Measurements from ENCODE around the gene B4GALT5. TPM values are rescaled to one million over a fixed set of nuclear protein-coding genes. Genes with fewer than 3 reads are reported as not detected.

Gene B4GALT5
- total RNA-seq, 1 experiment from 2014 or later = 92.5 TPM

DNA sequence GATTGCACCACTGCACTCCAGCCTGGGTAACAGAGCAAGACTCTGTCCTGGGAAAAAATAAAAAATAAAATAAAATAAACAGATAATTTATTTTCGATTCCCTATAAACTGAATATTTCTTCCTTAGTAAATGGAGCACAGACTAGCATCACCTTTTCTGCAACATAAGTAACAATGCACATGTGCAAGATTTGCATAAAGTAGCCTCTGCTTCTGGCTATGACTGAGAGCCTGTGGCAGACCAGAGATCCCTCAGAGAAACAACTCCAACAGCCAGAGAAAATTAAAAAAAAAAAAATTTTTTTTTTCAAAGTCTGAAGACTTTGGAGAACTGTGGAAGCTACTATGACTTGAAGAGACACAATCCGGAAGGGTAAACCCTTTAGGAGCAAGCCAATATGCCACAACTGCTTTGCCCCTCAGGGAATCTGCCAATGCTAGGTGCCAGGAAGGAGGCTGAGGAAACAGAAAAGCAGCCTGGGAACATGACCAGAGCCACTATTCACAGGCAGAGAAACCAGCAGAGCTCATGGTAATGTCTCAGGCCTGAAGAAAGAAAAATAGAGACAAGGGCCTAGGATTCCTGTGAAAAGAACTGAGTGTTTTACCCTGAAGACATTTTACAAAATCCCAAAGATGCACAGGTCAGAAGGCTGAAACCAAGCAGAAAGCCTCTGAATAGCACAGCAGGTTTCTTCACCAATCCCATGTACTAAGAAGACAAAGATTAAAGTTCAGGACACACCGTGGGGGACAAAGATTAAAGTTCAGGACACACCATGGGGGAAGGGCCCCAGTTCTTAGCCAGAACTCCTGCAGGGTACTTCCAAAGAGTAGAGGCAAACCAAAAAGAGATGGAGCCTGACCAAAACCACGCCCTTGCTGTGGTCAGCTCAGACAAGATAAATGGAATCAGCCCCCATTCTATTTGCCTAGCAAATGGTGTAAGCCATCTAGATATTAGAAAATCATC lies 25.8 kb downstream of the B4GALT5 start:
- H3K9ac ChIP-seq (ENCODE audit: low read length) = 0 out of 2 replicates have a peak overlapping the region, but pooled peaks have one; percentile 4

More for the DNA sequence above, 25.8 kb downstream of the B4GALT5 start:
- Histone ChIP-seq H4K20me1 (ENCODE audit: insufficient read depth) (peaks cover 8% of the 10 kb centered on the region; the same call in 1 of the 2 replicates), H3K9me3 (ENCODE audit: control insufficient read depth in 1 of 2, insufficient read depth in 1 of 2, low read depth in 1 of 2, low read length in 2 of 2) (no peaks in the 10 kb centered on the region), H3K4me2 (ENCODE audit: low read length) (peak overlapping the region; percentile 38), H3K4me1 (ENCODE audit: control insufficient read depth in 1 of 2, insufficient read depth in 2 of 2, low read length in 2 of 2) (peaks cover 77 to 86% of the 10 kb centered on the region in 2 experiments), H3K9me2 (ENCODE audit: insufficient read depth) (no peaks in the 10 kb centered on the region), H3K4me3 (replicated peaks in 1 of 2; ENCODE audit: low read depth in 1 of 2, low read length in 2 of 2) (no peak overlapping the region), H3K36me3 (ENCODE audit: control insufficient read depth in 1 of 2, insufficient read depth in 2 of 2, low read length in 2 of 2) (no peaks in the 10 kb centered on the region), H3K79me2 (ENCODE audit: insufficient read depth, low read length) (peaks cover 100% of the 10 kb centered on the region), H3K27me3 (ENCODE audit: insufficient read depth, low read length) (no peaks in the 10 kb centered on the region), H3K27ac (ENCODE audit: low read depth, low read length) (peak overlapping the region; percentile 36), H2AFZ (ENCODE audit: low read depth, low read length, poor library complexity, severe bottlenecking) (no peak overlapping the region)
- ChIA-PET CTCF (no interaction called here), POLR2A (no interaction called here), RAD21 (ENCODE audit: low non-redundant PET in 1 of 2, low total read pairs in 2 of 2, uncharacterized antibody in 2 of 2, unreplicated experiment in 2 of 2) (no interaction called here)
- ATAC-seq = no peak
- BruUV-seq (replicated peaks) = no TSS peak
- no peak for DNase-seq (ENCODE audit: low read depth, low spot score)
- intact Hi-C loops (cut with micrococcal nuclease) = no loop called here
- TF ChIP-seq POLR2A (IDR thresholded peaks at IDR 0.05; ENCODE audit: borderline replicate concordance, extremely low read depth, insufficient read depth, insufficient read length) = no peak
- no peak for TF ChIP-seq ATF3 (IDR thresholded peaks at IDR 0.05)
- TF ChIP-seq ZNF274 (IDR thresholded peaks at IDR 0.05; ENCODE audit: low read depth, low read length) = no peak
- TF ChIP-seq RAD21 (IDR thresholded peaks at IDR 0.05; ENCODE audit: low read depth) = no peak
- TF ChIP-seq CTCF (IDR thresholded peaks at IDR 0.05 in 2 of 3, conservative IDR thresholded peaks at IDR 0.05 in 1 of 3; ENCODE audit: borderline replicate concordance in 1 of 3, insufficient read depth in 1 of 3, low read depth in 2 of 3, low read length in 2 of 3) = no peak
- no peak for TF ChIP-seq YY1 (IDR thresholded peaks at IDR 0.05; ENCODE audit: extremely low read depth, insufficient replicate concordance, low read depth, low read length)
- no peak for TF ChIP-seq CBX3 (IDR thresholded peaks at IDR 0.05; ENCODE audit: low read depth)
- no peak for TF ChIP-seq SP1 (IDR thresholded peaks at IDR 0.05; ENCODE audit: low read depth)
- TF ChIP-seq ZBTB33 (IDR thresholded peaks at IDR 0.05; ENCODE audit: extremely low read depth, insufficient replicate concordance, low read length) = no peak
- TF ChIP-seq EZH2phosphoT487 (IDR thresholded peaks at IDR 0.05; ENCODE audit: borderline replicate concordance) = no peak
